Stimulated activated CD8-positive, alpha-beta memory T cell treated with anti-CD3 and anti-CD28 coated beads, Interleukin-7, amount 100 ng/mL, for 1 hour (primary cell): Measurements from ENCODE around the gene UNC5A.

Source experiments
- DNase-seq, 2 donors: peaks; one replicate each; pipeline ENCODE4 v3.0.0-alpha.2; 2020; ENCODE audit warnings: low read depth in 2 of 2

The UNC5A gene

GRCh38 chr5:176821441-176821840 lies 11.1 kb downstream of the UNC5A start:
- DNase-seq: no peak

- DNase-seq: no peak
Observed at GRCh38 chr5:176822041-176822792, 11.9 kb downstream of the UNC5A start.

GRCh38 chr5:176822793-176823481 lies 12.6 kb downstream of the UNC5A start:
- DNase-seq: no peak

GRCh38 chr5:176823869-176824412 lies 13.6 kb downstream of the UNC5A start:
- DNase-seq: no peak

- DNase-seq: no peak
Observed at GRCh38 chr5:176824604-176825003, 14.2 kb downstream of the UNC5A start.

GRCh38 chr5:176825234-176825633 lies 14.9 kb downstream of the UNC5A start:
- DNase-seq: no peak

GRCh38 chr5:176825957-176826356 lies 15.6 kb downstream of the UNC5A start:
- no peak for DNase-seq

- no peak for DNase-seq
Observed at GRCh38 chr5:176827736-176828414, 17.5 kb downstream of the UNC5A start.

- DNase-seq: no peak
Observed at GRCh38 chr5:176829320-176829719, 19.0 kb downstream of the UNC5A start.

- no peak for DNase-seq
Observed at GRCh38 chr5:176830422-176830994, 20.1 kb downstream of the UNC5A start.

- no peak for DNase-seq
Observed at GRCh38 chr5:176830995-176831423, 20.6 kb downstream of the UNC5A start.

GRCh38 chr5:176831425-176831824 lies 21.1 kb downstream of the UNC5A start:
- no peak for DNase-seq

- no peak for DNase-seq
Observed at GRCh38 chr5:176832162-176832561, 21.8 kb downstream of the UNC5A start.

- DNase-seq: no peak
Observed at GRCh38 chr5:176833286-176833685, 22.9 kb downstream of the UNC5A start.

- DNase-seq: no peak
Observed at GRCh38 chr5:176835918-176836317, 25.6 kb downstream of the UNC5A start.

- no peak for DNase-seq
Observed at GRCh38 chr5:176836811-176837706, 26.7 kb downstream of the UNC5A start.

GRCh38 chr5:176837707-176838115 lies 27.4 kb downstream of the UNC5A start:
- peak; percentile 24 to 29 for DNase-seq

GRCh38 chr5:176843673-176844072 lies 33.3 kb downstream of the UNC5A start:
- no peak for DNase-seq

GRCh38 chr5:176844281-176844680 lies 33.9 kb downstream of the UNC5A start:
- DNase-seq: no peak

- DNase-seq: no peak
Observed at GRCh38 chr5:176844706-176845391, 34.5 kb downstream of the UNC5A start.

- no peak for DNase-seq
Observed at GRCh38 chr5:176845392-176845713, 35.0 kb downstream of the UNC5A start.
